ENCODE results near the gene NCKAP5.
A peak's percentile ranks its signal among the peaks of the same experiment; 100 is the strongest.

Gene NCKAP5

GRCh38 chr2:133458280-133458679 lies 110.0 kb downstream of the NCKAP5 start:
- DNase-seq (ENCODE audit: low spot score), result no peak

- no peak for DNase-seq (ENCODE audit: low spot score)
Observed at GRCh38 chr2:133457861-133458260, 110.4 kb downstream of the NCKAP5 start.

- DNase-seq (ENCODE audit: low spot score), result no peak
Observed at GRCh38 chr2:133456971-133457370, 111.3 kb downstream of the NCKAP5 start.

- no peak for DNase-seq (ENCODE audit: low spot score)
Observed at GRCh38 chr2:133456156-133456555, 112.1 kb downstream of the NCKAP5 start.

- no peak for DNase-seq (ENCODE audit: low spot score)
Observed at GRCh38 chr2:133453032-133453431, 115.2 kb downstream of the NCKAP5 start.

GRCh38 chr2:133452583-133452982 lies 115.7 kb downstream of the NCKAP5 start:
- no peak for DNase-seq (ENCODE audit: low spot score)

GRCh38 chr2:133452146-133452545 lies 116.1 kb downstream of the NCKAP5 start:
- DNase-seq (ENCODE audit: low spot score), result no peak

- no peak for DNase-seq (ENCODE audit: low spot score)
Observed at GRCh38 chr2:133448195-133448594, 120.1 kb downstream of the NCKAP5 start.

- DNase-seq (ENCODE audit: low spot score), result no peak
Observed at GRCh38 chr2:133447303-133447702, 121.0 kb downstream of the NCKAP5 start.

- DNase-seq (ENCODE audit: low spot score), result no peak
Observed at GRCh38 chr2:133444465-133444864, 123.8 kb downstream of the NCKAP5 start.

- DNase-seq (ENCODE audit: low spot score), result no peak
Observed at GRCh38 chr2:133442393-133442792, 125.9 kb downstream of the NCKAP5 start.

- DNase-seq (ENCODE audit: low spot score), result no peak
Observed at GRCh38 chr2:133439565-133439920, 128.7 kb downstream of the NCKAP5 start.

- no peak for DNase-seq (ENCODE audit: low spot score)
Observed at GRCh38 chr2:133438848-133439564, 129.3 kb downstream of the NCKAP5 start.

- DNase-seq (ENCODE audit: low spot score), result no peak
Observed at GRCh38 chr2:133438026-133438425, 130.2 kb downstream of the NCKAP5 start.

- no peak for DNase-seq (ENCODE audit: low spot score)
Observed at GRCh38 chr2:133437492-133437891, 130.8 kb downstream of the NCKAP5 start.

GRCh38 chr2:133434959-133435668 lies 133.1 kb downstream of the NCKAP5 start:
- peak; percentile 25 for DNase-seq (ENCODE audit: low spot score)

GRCh38 chr2:133433455-133434451 lies 134.5 kb downstream of the NCKAP5 start:
- peak; percentile 16 for DNase-seq (ENCODE audit: low spot score)

- DNase-seq (ENCODE audit: low spot score), result no peak
Observed at GRCh38 chr2:133432778-133433177, 135.5 kb downstream of the NCKAP5 start.

GRCh38 chr2:133431289-133431688 lies 137.0 kb downstream of the NCKAP5 start:
- no peak for DNase-seq (ENCODE audit: low spot score)

GRCh38 chr2:133426791-133427190 lies 141.5 kb downstream of the NCKAP5 start:
- no peak for DNase-seq (ENCODE audit: low spot score)

GRCh38 chr2:133425612-133426011 lies 142.7 kb downstream of the NCKAP5 start:
- no peak for DNase-seq (ENCODE audit: low spot score)

- DNase-seq (ENCODE audit: low spot score), result no peak
Observed at GRCh38 chr2:133424876-133425275, 143.4 kb downstream of the NCKAP5 start.

All from AG20443 (cell line).